Transverse colon (tissue), 4 donors: Measurements from ENCODE around the gene C12orf50. TPM values are rescaled to one million over a fixed set of nuclear protein-coding genes. Genes with fewer than 3 reads are reported as not detected.

ENCODE experiments used
- DNase-seq: peaks from one replicate; pipeline ENCODE4 v3.0.0-alpha.2; 2019
- H3K27ac ChIP-seq, 4 donors: fragments of 200-600 bp; sonication (generic); 2 replicates each; pipeline ENCODE4 v1.5.1; 2016 to 2018; ENCODE audit warnings: inconsistent platforms in 4 of 4
- H3K27me3 ChIP-seq: fragments of 200-600 bp; sonication (generic); 2 replicates; pipeline ENCODE4 v1.5.1; 2017; ENCODE audit warnings: inconsistent platforms
- H3K36me3 ChIP-seq, 4 donors: fragments of 200-600 bp; sonication (generic); 2 replicates each; pipeline ENCODE4 v1.5.1; 2017 to 2019; ENCODE audit warnings: inconsistent platforms in 4 of 4
- H3K4me1 ChIP-seq, 4 donors: fragments of 200-600 bp; sonication (generic); 2 replicates each; pipeline ENCODE4 v1.5.1; 2017 to 2020; ENCODE audit warnings: inconsistent platforms in 4 of 4
- H3K4me3 ChIP-seq, 4 donors: fragments of 200-600 bp; sonication (generic); 1 replicate in 1 of 4; 2 replicates in 3 of 4; pipeline versions ENCODE4 v1.5.1 to v1.6.1; 2017 to 2019; ENCODE audit warnings: inconsistent platforms in 4 of 4
- H3K9me3 ChIP-seq, 2 donors: fragments of 200-600 bp; sonication (generic); 2 replicates each; pipeline ENCODE4 v1.5.1; 2017 to 2019; ENCODE audit warnings: inconsistent platforms in 2 of 2
- EP300 ChIP-seq: sonication (generic); formaldehyde crosslinking; IDR thresholded peaks from one replicate; pipeline ENCODE4 v1.6.1; 2017; ENCODE audit warnings: antibody characterized with exemption, low read depth
- POLR2A ChIP-seq: fragments of 450-650 bp; IDR thresholded peaks from one replicate; pipeline ENCODE4 v1.6.1; 2016; ENCODE audit warnings: antibody characterized with exemption, mild to moderate bottlenecking, moderate library complexity
- POLR2AphosphoS5 ChIP-seq, 3 donors: sonication (generic); formaldehyde crosslinking; IDR thresholded peaks; one replicate each; pipeline ENCODE4 v1.6.1; 2016; ENCODE audit warnings: antibody characterized with exemption in 3 of 3
- WGBS, 2 donors: methylation state at CpG; one replicate each; pipeline ENCODE4 v1.1.5; 2018; ENCODE audit warnings: low coverage in 1 of 2; 5-methylcytosine and 5-hydroxymethylcytosine counted together
- in situ Hi-C, 4 donors: fragments of 200-750 bp; cut with MboI; loops; one replicate each; pipeline versions ENCODE4 v1.15.0 to v1.15.1; 2017; ENCODE audit warnings: low sequenced_read_pairs in 3 of 4, low pct_ligation_motif_present in 1 of 4, low pct_unique_long_range_greater_than_20kb in 1 of 4
- intact Hi-C: fragments of 100-400 bp; cut with DNase I; formaldehyde crosslinking; loops from one replicate; pipeline ENCODE4 v1.15.1; 2023; ENCODE audit warnings: low total_unique reads
- total RNA-seq, 4 donors: library from RNA; depleted of rRNA; stranded (reverse); fragments of >200 nt; gene quantifications; one replicate each; pipeline ENCODE4 v1.1.0, GENCODE V29; 2016
- TF ChIP-seq, protein P1 (sequence below), 5 experiments: fragments of 200-600 bp in 3 of 5; fragments of 450-650 bp in 2 of 5; sonication (generic) in 3 of 5; IDR thresholded peaks; 1 replicate in 2 of 5; 2 replicates in 3 of 5; pipeline ENCODE4 v1.5.1; 2016 to 2017; ENCODE audit warnings: antibody characterized with exemption in 5 of 5, inconsistent platforms in 3 of 5, mild to moderate bottlenecking in 2 of 5, moderate library complexity in 1 of 5

The C12orf50 gene
- total RNA-seq, 4 donors from 2014 or later = not detected

DNA sequence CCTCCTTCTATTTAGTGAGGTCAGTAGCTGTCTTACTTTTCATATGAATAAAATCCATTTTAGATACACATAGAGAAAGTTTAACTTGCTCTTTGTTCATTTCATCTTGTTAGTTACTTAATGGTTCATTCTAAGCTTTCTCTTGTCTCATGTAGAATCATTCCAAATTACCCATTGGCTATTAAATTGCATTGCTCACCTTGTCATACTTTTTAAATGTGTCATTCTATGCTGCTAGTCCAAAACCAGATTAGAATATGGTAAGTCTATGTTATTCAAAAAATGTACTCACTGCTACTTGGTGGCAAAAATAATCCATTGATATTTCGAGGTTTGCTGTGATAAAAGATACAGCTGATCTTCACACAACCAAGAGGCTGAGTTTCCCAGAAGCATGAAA lies 3.0 kb downstream of the C12orf50 start:
- intact Hi-C loops = no loop called here
- H3K36me3 ChIP-seq = no peaks in the 10 kb centered on the region
- H3K9me3 ChIP-seq = no peaks in the 10 kb centered on the region
- no peak overlapping the region for H3K4me3 ChIP-seq
- H3K27ac ChIP-seq = no peak overlapping the region
- no peaks in the 10 kb centered on the region for H3K4me1 ChIP-seq
- DNase-seq = no peak
- TF ChIP-seq, protein P1, sequence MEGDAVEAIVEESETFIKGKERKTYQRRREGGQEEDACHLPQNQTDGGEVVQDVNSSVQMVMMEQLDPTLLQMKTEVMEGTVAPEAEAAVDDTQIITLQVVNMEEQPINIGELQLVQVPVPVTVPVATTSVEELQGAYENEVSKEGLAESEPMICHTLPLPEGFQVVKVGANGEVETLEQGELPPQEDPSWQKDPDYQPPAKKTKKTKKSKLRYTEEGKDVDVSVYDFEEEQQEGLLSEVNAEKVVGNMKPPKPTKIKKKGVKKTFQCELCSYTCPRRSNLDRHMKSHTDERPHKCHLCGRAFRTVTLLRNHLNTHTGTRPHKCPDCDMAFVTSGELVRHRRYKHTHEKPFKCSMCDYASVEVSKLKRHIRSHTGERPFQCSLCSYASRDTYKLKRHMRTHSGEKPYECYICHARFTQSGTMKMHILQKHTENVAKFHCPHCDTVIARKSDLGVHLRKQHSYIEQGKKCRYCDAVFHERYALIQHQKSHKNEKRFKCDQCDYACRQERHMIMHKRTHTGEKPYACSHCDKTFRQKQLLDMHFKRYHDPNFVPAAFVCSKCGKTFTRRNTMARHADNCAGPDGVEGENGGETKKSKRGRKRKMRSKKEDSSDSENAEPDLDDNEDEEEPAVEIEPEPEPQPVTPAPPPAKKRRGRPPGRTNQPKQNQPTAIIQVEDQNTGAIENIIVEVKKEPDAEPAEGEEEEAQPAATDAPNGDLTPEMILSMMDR (IDR thresholded peaks at IDR 0.05) = no peak
- TF ChIP-seq POLR2AphosphoS5 (IDR thresholded peaks at IDR 0.05) (no peak), EP300 (no peak), POLR2A (no peak)
- in situ Hi-C loops = no loop called here
- H3K27me3 ChIP-seq = no peaks in the 10 kb centered on the region
- 82 to 100% methylated on average over 1 of the region's 1 CpG for WGBS, 2 donors

DNA sequence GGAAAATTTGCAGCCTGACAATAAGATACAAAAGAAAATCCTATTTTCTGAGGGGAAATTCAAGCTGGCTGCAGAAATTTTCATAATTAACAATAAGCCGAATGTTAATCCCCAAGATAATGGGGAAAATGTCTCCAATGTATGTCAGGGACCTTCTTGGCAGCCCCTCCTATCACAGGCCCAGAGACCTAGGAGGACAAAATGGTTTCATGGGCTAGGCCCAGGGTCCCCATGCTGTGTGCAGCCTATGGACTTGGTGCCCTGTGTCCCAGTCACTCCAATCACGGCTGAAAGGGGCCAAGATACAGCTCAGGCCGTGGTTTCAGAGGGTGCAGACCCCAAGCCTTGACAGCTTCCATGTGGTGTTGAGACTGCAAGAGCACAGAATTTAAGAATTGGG lies 11.2 kb downstream of the C12orf50 start:
- in situ Hi-C loops (no loop called here), intact Hi-C loops (no loop called here)
- TF ChIP-seq, protein P1 (IDR thresholded peaks at IDR 0.05) = no peak
- no peak for TF ChIP-seq EP300
- no peak for TF ChIP-seq POLR2AphosphoS5 (IDR thresholded peaks at IDR 0.05)
- no peak for TF ChIP-seq POLR2A
- Histone ChIP-seq H3K27ac (no peak overlapping the region), H3K36me3 (no peaks in the 10 kb centered on the region), H3K4me1 (no peaks in the 10 kb centered on the region), H3K27me3 (no peaks in the 10 kb centered on the region), H3K9me3 (no peaks in the 10 kb centered on the region), H3K4me3 (no peak overlapping the region)
- DNase-seq = no peak
- WGBS, 2 donors = 60 to 75% methylated on average over 1 to 3 of the region's 3 CpGs

DNA sequence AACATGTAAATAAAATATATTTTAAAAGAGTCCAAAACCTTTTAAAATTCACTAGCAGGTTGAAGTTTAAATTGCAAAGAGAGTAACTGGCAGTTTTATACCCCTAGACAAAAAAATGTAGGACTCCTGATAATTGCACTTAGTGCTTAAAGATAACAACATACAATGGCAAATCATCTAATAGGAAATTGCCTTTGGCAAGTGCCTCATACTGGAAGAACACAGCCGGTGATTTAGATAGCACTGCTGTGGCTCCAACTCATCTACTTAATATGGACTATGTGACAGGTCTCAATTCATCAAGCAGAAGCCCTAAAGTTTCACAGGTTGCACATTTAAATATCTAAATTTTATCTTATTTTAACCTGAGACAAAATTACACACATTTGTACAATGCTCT lies 13.4 kb downstream of the C12orf50 start:
- DNase-seq = no peak
- TF ChIP-seq, protein P1 (IDR thresholded peaks at IDR 0.05) = no peak
- TF ChIP-seq POLR2A (no peak), POLR2AphosphoS5 (IDR thresholded peaks at IDR 0.05) (no peak), EP300 (no peak)
- intact Hi-C loops = no loop called here
- Histone ChIP-seq H3K4me3 (no peak overlapping the region), H3K36me3 (no peaks in the 10 kb centered on the region), H3K27me3 (no peaks in the 10 kb centered on the region), H3K4me1 (no peaks in the 10 kb centered on the region), H3K9me3 (no peaks in the 10 kb centered on the region), H3K27ac (no peak overlapping the region)
- in situ Hi-C loops = no loop called here
- 29 to 44% methylated on average over 1 of the region's 1 CpG for WGBS, 2 donors

DNA sequence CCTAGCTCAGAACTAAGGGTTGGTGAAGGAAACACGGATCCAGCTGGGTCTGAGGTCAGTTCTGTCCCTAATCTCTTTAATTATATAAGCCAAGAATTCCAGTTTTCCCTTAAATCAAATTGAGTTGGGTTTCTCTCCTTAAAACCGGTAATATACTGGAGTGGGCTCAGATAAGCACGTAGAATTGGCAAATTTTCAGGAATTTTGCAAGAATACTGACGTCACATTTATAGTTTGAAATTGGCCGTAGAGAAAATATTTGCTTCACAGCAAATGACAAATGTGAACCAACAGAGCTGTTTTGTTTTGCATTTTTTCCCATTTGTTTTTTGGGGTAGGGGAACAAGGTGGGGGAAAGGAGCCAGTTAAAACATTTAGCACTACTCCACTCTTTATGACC lies 17.4 kb downstream of the C12orf50 start:
- in situ Hi-C loops = no loop called here
- Histone ChIP-seq H3K27ac (no peak overlapping the region), H3K36me3 (no peaks in the 10 kb centered on the region), H3K4me1 (no peaks in the 10 kb centered on the region), H3K27me3 (no peaks in the 10 kb centered on the region), H3K9me3 (no peaks in the 10 kb centered on the region), H3K4me3 (no peak overlapping the region)
- TF ChIP-seq POLR2AphosphoS5 (IDR thresholded peaks at IDR 0.05) (no peak), POLR2A (no peak), EP300 (no peak)
- TF ChIP-seq, protein P1 (IDR thresholded peaks at IDR 0.05) = no peak
- WGBS, 2 donors = 67 to 70% methylated on average over 4 to 5 of the region's 5 CpGs
- no peak for DNase-seq
- intact Hi-C loops = no loop called here
